HG03064 (cell line): ENCODE measurements around the gene RET.

Source experiments
- ATAC-seq: cut with Tn5 transposase; IDR thresholded peaks from one replicate; pipeline ENCODE4 v1.9.1; 2021; ENCODE audit warnings: low read depth; ENCODE audit not compliant: unreplicated experiment

RET gene

DNA sequence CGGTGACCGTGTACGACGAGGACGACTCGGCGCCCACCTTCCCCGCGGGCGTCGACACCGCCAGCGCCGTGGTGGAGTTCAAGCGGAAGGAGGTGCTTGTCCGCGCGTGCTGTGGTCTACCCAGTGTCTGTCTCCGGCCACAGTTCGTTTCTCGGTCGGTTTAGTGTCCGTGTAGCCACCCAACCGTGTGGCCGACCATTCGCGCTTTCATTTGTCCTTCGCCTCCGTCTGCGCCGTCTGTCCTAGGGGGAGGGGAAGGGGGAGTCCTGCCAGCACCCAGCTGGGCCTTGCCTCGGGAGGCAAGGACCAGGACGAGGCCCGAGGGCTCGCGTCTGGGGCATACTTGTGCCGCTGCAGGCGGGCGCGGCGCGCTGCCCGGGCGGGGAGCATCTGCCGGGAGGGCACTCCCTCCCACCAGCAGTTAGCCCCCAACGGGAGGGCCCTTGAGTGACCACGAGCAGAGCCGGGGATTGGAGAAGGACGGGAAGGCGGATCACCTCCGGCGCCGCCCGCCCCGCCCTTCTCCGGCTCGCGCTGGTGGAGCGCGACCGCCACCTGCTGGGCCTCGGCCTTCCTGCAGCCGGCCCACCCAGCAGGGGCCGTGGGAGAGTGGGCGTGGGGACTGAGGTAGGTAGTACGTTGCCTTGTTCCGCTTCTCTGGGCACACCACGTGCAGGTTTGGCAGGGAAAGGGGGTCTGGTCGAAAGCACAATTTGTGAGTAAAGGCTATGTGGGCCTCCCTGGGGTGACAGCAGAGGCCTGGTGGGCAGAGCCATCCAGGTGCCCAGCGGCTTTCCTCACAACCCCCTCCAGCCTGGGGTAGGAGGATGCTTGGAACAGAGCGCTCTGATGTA is 28.5 kb downstream of the RET start:
- ATAC-seq: peak; percentile 79

DNA sequence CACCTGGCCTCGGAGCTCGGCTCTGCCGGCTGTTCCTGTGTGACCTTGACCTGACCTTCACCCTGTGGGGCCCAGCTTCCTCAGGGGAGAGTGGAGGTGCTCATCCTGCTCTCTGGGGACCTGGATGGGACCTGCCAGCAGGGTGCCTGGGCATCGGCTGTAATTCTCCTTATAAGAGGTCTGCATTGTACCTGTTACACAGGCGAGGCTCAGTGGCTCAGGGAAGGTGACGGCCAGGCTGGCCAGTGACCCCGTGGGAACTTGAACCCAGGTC is 29.0 kb downstream of the RET start:
- ATAC-seq: no peak

DNA sequence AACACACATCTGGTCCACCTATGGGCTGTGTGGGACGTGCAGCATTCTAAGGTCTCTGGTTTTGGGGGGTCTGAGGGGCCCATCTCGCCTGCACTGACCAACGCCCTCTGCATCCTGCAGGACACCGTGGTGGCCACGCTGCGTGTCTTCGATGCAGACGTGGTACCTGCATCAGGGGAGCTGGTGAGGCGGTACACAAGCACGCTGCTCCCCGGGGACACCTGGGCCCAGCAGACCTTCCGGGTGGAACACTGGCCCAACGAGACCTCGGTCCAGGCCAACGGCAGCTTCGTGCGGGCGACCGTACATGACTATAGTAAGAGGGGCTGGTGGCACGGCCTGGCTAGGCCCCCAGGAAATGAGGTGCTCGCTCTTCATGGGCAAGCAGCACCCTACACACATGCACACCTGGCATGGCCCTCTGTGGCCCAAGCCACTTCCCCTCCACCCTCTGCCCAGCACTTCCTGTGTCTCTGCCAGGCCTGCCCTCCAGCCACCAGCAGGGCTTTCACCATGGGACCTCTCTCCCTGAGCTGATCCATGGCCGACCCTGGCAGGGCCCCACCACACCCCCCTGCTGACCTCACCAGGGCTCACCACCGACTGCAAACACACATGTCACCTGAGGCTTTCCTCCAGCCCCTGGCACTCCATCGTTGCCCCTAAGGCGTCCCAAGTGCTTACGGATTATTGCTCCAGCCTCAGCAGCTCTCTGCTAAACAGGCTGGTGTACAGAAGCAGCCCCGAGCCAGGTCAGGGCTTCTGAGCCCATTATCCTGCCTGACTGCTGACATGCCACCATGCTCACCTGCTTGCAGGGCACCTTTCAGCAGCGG is 29.6 kb downstream of the RET start:
- ATAC-seq: no peak

DNA sequence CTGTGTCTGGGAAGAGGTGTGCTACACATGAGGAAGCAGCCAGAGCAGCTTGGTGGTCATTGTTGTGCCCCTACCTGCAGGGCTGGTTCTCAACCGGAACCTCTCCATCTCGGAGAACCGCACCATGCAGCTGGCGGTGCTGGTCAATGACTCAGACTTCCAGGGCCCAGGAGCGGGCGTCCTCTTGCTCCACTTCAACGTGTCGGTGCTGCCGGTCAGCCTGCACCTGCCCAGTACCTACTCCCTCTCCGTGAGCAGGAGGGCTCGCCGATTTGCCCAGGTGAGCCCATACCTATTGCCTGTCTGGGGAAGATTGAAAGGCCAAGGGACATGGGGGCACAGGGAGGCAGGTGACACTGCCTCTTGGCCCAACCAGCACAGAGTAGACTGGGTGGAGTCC is 32.1 kb downstream of the RET start:
- no peak for ATAC-seq

DNA sequence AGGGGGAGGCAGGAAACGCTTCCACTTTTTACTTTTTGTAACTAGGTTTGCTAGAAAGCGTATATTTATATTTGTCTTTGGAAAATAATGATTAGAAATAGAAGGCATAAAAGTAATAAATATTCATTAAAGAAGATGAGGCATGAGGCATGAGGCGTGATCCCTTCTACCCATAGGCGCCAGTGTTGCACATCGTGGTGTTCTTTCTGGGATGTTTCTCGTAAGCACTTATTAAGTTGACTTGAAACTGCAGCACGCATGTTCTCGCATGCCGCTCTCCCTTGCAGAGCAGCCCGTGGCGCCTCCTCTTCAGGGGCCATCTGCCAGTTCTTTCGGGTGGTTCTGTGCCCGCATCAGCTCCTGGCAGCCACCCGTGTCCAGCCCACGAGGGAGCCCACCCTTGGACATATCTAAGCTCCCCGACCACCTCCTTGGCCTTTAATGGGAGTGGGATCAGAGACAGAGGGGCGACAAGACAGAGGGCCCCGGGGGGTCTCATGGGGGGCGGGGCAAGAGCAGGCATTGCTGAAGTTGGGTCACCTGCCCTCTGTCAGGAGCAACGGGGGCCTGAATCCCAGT is 32.9 kb downstream of the RET start:
- ATAC-seq: no peak

DNA sequence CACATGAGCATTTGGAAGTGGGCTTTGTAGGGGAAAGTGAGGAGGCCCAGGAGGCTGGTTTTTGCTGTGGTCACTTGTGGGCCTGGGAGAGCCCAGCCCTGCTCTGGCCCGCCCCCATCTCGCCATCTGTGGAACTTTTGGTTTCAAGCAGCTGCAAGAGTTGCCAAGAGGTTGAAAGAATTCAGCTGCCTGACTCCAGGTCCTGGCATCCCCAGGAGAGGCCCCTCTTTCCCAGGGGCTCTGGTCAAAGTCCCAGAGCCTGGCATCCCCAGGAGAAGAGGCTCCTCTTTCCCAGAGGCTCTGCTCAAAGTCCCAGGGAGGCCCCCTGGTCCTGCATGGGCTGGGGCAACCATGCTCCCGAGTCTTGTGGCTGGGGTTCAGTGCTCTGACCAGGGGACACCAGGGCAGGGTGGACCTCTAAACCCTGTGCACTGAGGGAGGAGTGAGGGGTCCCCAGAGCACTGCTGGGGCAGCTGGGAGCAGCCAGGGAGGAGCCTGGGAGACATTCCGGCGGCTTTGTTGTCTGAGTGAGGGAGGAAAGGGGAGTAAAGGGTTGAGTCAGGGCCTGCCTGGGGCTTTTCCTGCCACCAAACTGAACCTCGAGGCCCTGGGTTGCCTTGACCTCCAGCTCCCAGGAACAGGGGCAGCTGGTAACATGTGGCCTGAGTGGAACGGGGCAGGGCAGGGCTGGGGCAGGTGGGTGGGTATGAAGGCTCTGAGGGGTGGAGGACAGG is 33.6 kb downstream of the RET start:
- peak; percentile 59 for ATAC-seq

DNA sequence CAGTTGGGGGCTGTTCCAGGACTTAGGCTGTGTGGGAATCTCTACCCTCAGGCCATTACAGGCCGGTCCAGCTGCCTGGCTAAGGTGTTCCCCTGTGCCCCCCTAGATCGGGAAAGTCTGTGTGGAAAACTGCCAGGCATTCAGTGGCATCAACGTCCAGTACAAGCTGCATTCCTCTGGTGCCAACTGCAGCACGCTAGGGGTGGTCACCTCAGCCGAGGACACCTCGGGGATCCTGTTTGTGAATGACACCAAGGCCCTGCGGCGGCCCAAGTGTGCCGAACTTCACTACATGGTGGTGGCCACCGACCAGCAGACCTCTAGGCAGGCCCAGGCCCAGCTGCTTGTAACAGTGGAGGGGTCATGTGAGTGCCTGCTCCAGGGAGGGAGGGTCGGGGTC is 34.2 kb downstream of the RET start:
- ATAC-seq: no peak

DNA sequence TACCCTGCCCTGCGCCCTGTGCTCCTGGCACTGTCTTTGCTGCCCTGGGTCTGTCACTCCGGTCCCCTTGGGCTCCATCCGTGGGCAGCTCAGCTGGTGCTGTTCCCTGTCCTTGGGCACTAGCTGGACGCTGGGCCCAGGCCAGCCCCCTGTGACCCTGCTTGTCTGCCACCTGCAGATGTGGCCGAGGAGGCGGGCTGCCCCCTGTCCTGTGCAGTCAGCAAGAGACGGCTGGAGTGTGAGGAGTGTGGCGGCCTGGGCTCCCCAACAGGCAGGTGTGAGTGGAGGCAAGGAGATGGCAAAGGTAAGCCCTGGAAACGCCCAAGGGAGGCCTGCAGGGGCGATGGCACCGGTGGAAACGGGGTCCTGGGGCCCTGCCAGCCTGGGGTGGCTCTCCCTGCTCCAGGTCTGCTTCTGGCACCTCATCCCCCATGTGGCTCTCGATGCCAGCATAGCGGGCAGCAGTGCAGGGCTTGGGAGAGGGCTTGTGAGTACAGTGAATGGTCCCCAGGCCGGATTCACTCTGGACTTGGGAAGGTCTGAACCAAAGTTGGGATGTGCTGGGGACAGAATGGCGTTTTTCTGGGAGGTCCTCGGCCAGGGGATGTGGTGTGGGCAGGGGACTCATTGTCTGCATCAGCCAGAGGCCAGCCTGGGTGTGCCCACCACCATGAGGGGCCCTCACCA is 35.2 kb downstream of the RET start:
- ATAC-seq: no peak

DNA sequence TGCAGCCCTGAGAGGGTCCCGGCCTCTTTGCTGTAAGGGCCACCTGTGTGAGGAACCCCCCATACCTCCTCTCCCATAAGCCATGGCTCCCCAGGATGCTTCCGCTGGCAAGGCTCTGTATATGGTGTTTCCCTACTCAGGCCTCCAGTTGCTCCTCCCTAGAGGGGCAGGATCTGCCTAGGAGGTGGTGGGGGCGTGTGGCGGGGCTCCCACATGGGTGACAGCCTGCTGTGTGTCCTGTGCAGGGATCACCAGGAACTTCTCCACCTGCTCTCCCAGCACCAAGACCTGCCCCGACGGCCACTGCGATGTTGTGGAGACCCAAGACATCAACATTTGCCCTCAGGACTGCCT is 35.7 kb downstream of the RET start:
- no peak for ATAC-seq

DNA sequence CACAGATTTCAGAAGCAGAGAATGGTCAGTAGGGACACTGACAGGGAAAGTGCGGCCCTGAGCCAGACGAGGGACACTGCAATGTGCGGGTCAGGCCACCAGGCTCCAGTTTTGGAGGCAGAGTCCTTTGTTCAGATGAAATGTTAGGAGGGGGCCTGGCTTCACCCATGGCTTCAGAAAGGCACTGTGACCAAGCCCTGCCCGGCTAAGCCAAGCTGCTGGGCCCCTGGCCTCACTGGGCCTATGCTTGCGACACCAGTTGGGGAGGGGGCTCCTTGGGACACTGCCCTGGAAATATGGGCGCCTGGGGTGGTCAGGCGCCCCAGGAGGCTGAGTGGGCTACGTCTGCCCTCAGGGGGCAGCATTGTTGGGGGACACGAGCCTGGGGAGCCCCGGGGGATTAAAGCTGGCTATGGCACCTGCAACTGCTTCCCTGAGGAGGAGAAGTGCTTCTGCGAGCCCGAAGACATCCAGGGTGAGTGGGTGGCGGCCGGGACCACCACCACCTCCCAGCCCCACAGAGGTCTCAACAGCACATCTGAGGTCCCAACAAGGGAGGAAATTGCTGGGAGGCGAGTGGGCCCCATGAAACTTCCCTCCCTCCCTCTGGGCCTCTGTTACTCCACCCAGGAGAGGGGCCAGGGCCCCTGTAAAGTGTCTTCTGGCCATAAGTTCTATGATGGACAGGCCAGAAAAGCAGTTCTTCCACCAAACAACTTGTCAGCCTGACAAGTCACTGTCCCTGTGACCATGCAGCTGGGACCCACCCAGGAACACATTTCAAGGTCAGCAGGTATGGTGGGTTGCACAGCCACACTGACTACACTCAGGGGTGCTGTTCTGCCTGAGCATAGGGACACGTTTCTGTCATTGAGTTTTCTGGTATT is 36.6 kb downstream of the RET start:
- no peak for ATAC-seq

DNA sequence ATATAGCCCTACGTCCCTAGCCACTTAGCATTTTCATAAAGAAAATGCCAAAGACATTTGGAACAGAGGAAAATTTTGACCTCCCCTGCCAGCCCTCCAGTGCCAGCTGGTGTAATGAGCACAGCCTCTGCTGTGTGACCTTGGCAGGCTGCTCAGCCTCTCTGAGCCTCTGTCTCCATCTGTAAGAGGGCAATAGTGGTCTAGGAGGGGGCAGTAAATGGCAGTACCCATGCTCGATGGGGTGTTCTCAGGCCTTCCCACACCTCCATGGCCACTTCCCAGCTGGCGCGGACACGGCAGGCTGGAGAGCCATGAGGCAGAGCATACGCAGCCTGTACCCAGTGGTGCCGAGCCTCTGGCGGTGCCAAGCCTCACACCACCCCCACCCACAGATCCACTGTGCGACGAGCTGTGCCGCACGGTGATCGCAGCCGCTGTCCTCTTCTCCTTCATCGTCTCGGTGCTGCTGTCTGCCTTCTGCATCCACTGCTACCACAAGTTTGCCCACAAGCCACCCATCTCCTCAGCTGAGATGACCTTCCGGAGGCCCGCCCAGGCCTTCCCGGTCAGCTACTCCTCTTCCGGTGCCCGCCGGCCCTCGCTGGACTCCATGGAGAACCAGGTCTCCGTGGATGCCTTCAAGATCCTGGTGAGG is 37.3 kb downstream of the RET start:
- no peak for ATAC-seq

DNA sequence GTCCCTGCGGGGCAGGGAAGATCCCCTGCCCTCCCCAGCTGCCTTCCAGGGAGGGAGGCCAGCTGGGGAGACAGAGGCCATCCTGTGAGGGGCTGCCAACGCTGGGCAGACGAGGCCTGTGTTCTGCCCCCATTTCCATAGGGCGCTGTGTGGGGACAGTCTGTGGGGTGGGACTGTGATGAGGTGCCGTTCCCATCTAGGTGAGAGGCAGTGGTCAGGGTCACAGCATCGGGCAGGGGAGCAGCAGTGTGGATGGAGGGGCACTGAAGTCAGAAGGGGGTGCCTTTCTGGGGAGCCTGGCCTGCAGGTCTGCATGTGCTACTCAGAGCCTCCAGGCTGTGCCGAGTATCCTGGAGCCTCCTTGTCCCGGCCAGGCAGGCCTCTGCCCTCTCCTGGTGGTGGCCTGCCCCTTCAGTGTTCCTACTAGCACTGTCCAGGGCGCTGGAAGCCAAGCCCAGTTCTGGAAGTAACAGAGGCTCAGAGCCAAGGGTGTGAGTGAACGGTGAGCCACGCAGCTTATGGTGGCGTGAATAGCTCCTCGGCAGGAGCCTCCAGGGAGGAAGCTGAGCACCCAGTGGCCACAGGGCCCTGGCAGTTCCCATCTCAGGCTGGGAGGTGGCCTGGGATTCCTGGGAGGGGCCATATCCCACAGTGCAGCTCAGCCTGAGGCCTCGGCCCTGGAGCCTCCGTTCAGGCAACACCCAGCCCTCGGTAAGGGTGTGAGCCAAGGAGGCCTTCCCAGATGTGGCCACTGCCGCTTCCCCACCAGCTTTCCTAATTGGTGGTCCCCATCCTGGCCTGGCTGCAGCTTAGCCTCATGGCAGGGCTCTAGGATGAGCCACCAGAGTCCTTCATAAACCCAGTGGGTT is 38.1 kb downstream of the RET start:
- no peak for ATAC-seq

DNA sequence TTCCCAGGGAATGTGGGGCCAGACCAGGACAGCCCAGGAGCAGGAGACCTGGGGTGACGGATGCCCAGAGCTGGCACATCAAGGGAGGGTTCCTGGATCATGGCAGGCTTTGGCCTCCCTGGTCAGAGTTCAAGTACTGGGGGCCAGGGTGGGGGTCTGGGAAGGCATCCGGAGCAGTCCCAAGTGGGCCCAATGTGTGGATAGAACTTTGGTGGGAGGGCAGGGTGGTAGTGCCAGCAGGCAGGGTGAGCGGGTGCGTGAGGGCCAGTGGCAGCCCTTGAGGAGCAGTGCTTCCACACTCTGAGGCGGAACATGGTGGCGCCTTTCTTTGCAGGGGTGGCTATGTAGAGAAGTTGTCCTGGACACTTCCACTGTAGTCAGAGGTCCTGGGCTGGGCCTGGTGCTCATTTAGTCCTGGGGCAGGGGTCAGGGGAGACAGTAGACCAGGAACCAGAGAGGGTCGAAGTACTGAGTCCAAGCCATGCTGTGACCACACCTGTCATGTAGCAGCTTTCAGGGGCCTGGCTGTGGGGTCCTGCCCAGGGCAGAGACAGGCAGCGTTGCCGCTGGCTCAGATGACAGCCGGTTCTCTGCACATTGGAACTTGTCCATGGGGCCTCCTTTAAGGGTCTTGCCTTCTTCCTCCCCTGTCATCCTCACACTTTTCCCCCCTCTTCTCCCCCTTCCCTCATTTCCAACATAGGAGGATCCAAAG is 39.2 kb downstream of the RET start:
- ATAC-seq: no peak

DNA sequence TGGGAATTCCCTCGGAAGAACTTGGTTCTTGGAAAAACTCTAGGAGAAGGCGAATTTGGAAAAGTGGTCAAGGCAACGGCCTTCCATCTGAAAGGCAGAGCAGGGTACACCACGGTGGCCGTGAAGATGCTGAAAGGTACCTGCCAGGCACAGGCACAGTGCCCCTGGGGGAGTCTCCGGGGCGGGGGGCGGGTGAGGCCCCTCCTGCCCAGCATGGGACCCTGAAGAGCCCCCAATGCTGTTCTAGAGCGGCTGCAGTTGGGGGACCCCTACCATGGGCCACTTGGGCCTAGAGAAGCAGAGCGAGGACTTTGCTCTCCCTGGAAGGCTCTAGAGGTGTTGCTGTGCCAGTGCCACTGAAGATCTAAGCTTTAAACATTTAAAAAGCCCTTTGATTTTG is 39.7 kb downstream of the RET start:
- ATAC-seq: no peak

DNA sequence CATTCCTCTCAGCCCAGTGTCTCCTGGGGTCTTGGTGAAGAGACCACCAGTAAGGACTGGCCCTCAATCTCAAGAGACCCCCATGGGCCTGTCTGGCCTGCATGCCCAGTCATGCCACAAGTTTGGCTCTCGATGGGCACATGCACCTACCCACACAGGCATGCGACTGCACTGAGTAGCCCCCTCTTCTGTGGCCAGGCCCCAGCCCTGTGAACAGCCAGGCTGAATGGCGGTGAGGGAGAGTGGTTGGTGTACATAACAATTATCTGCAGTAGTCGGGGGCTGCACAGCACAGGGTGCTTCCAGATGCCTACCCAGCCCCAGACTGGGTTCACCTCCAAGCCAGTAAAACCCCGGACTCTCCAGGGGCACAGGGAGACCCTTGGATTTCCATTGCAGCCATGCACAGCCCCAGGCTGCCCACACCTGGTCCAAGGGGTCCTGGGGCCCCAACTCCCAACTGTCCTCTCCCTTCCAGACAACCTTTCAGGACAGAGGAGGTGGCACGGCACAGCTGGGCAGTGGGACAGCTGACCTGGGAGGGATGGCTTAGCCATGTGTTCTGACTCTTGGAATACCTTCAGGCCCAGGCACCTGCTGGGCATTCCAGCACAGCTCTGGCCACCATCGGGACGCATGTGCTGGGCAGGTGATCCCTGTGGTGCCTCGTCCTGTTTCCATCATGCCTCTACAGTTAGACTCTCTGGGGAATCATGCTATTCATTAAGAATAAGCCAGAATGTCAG is 40.3 kb downstream of the RET start:
- ATAC-seq: no peak

DNA sequence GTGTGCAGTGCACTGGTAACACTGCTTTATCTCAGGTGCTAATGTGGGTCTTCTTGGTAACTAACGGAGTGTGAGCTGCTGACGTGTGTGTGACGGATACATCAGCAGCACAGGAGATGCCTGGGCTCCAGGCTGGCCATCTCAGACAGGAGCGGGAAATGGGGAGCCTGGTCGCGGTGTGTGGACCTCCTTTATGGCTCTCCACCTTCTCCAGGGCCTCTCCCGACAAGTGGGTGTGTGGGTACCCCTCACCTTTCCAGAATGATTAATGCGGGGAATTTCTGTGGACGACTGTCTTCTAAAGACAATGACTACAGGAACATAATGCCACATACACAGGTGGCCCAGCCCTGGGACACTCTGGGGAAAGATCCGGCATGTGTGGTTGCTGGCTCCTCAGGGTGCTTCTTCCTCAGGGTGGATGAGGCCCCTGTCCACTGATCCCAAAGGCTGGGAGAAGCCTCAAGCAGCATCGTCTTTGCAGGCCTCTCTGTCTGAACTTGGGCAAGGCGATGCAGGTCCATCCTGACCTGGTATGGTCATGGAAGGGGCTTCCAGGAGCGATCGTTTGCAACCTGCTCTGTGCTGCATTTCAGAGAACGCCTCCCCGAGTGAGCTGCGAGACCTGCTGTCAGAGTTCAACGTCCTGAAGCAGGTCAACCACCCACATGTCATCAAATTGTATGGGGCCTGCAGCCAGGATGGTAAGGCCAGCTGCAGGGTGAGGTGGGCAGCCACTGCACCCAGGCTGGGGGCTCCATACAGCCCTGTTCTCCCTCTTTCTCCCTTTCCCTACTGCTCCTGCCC is 41.1 kb downstream of the RET start:
- ATAC-seq: no peak
